Measurements from ENCODE around the gene DDR1. TPM values are rescaled to one million over a fixed set of nuclear protein-coding genes. Genes with fewer than 3 reads are reported as not detected.

Gene DDR1
- total RNA-seq, 2 experiments from 2014 or later: 6.5 to 6.6 TPM

DNA sequence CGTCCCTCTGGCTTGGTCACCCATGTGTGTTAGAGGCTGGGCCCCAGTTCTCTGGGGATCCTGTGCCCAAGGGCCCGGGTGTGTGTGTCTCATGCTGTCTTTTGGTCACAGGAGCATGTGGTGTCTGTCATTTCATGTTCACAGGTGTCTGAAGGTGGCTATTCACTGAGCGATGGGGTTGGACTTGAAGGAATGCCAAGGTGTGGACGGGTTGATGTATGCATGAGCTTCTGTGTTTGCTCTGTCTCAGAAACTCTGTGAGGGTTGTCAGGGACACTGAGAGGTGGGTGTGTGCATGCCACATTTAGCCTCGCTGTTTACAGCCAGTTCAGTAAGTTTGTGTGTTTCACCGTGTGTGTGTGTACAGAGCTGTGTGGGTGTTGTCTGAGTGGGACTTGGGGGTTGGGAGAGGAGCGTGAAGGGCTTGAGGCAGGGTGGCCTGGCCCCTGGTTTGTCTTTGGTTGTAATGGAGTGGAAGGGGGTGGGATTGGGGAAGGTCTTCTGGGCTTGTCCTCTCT is 1.2 kb downstream of the DDR1 start:
- peak in 3 of 14 experiments; percentile 17 to 30 (median 30) for DNase-seq
- intact Hi-C loops (cut with DNase I, micrococcal nuclease): loop anchor here in 1 of 2 experiments (10.0 kb wide), 1 partner anchor 431 kb away; no protein-coding TSS in a partner anchor
- POLR2A ChIA-PET: interaction anchor here (1.1 to 1.4 kb wide), 2 partner anchors 22 to 94 kb away, joined by 4 read pairs; partner anchors contain the start of gene GTF2H4
- H3K9me3 ChIP-seq (ENCODE audit: control insufficient read depth in 1 of 2, insufficient read depth in 1 of 2, low read length in 2 of 2): no peaks in the 10 kb centered on the region
- peak overlapping the region; percentile 62 for H3K4me3 ChIP-seq (ENCODE audit: low read length)
- no peaks in the 10 kb centered on the region for H3K27me3 ChIP-seq (ENCODE audit: control insufficient read depth in 1 of 2, insufficient read depth in 2 of 2, low read length in 2 of 2)
- H3K27me3 Mint-ChIP-seq: no peaks in the 10 kb centered on the region
- H3K36me3 Mint-ChIP-seq (ENCODE audit: low read depth): peaks cover 10% of the 10 kb centered on the region
- H3K36me3 ChIP-seq (ENCODE audit: insufficient read depth, low read length): peaks cover 7% of the 10 kb centered on the region
- peaks cover 35% of the 10 kb centered on the region for H3K4me1 ChIP-seq (ENCODE audit: insufficient read depth, low read length)
- CTCF ChIA-PET: no interaction called here
- H3K4me3 Mint-ChIP-seq: peak overlapping the region; percentile 86
- H3K4me1 Mint-ChIP-seq (ENCODE audit: low read depth): peaks cover 33% of the 10 kb centered on the region
- H3K9me3 Mint-ChIP-seq: no peaks in the 10 kb centered on the region
- no peak overlapping the region for H3K27ac ChIP-seq (ENCODE audit: low read depth in 1 of 2, low read length in 2 of 2)
- peak overlapping the region; percentile 54 for H3K27ac Mint-ChIP-seq
- ATAC-seq (ENCODE audit: poor library complexity): peak; percentile 18
- no peak for TF ChIP-seq CTCF (IDR thresholded peaks at IDR 0.05)

GRCh38 chr6:30885999-30886896 is 1.9 kb downstream of the DDR1 start:
- H3K27me3 Mint-ChIP-seq: no peaks in the 10 kb centered on the region
- TF ChIP-seq CTCF (IDR thresholded peaks at IDR 0.05): no peak
- peak overlapping the region; percentile 86 for H3K4me3 Mint-ChIP-seq
- intact Hi-C loops (cut with DNase I, micrococcal nuclease): loop anchor here in 1 of 2 experiments (2.0 to 10.0 kb wide), 2 partner anchors 21 to 431 kb away; no protein-coding TSS in a partner anchor
- Histone ChIP-seq H3K27me3 (ENCODE audit: control insufficient read depth in 1 of 2, insufficient read depth in 2 of 2, low read length in 2 of 2) (no peaks in the 10 kb centered on the region), H3K4me1 (ENCODE audit: insufficient read depth, low read length) (peaks cover 35% of the 10 kb centered on the region), H3K4me3 (ENCODE audit: low read length) (peak overlapping the region; percentile 62), H3K9me3 (ENCODE audit: control insufficient read depth in 1 of 2, insufficient read depth in 1 of 2, low read length in 2 of 2) (no peaks in the 10 kb centered on the region), H3K27ac (ENCODE audit: low read depth in 1 of 2, low read length in 2 of 2) (no peak overlapping the region), H3K36me3 (ENCODE audit: insufficient read depth, low read length) (peaks cover 7% of the 10 kb centered on the region)
- ChIA-PET CTCF (interaction anchor here (1.3 kb wide), 1 partner anchor 58 kb away, joined by 3 read pairs; no protein-coding TSS in a partner anchor), POLR2A (interaction anchor here (1.1 kb wide), 1 partner anchor 22 kb away, joined by 4 read pairs; the partner anchor contains the start of gene GTF2H4)
- DNase-seq (peak in 8 of 14 experiments; percentile 22 to 69 (median 44)), ATAC-seq (ENCODE audit: poor library complexity) (peak; percentile 74)
- peaks cover 10% of the 10 kb centered on the region for H3K36me3 Mint-ChIP-seq (ENCODE audit: low read depth)
- H3K4me1 Mint-ChIP-seq (ENCODE audit: low read depth): peaks cover 33% of the 10 kb centered on the region
- H3K9me3 Mint-ChIP-seq: no peaks in the 10 kb centered on the region
- peak overlapping the region; percentile 54 for H3K27ac Mint-ChIP-seq

DNA sequence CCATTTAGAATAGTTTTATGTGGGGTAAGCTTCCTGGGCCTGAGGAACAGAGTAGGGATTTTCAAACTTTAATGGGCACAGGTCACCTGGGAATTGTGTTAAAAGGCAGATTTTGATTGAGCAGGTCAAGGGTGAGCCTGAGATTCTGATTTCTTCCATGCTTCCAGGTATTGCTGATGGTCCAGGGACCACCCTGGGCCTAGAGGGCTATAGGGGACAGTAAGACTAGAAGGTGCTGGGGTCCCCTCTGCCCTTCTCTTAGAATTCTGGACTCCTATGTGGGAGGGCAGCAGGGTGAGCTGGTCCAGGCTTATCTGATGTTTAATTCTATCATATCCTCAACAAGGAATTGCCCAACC is 2.6 kb downstream of the DDR1 start:
- Histone ChIP-seq H3K27me3 (ENCODE audit: control insufficient read depth in 1 of 2, insufficient read depth in 2 of 2, low read length in 2 of 2) (no peaks in the 10 kb centered on the region), H3K4me3 (ENCODE audit: low read length) (no peak overlapping the region), H3K4me1 (ENCODE audit: insufficient read depth, low read length) (peaks cover 35% of the 10 kb centered on the region), H3K27ac (ENCODE audit: low read depth in 1 of 2, low read length in 2 of 2) (no peak overlapping the region), H3K9me3 (ENCODE audit: control insufficient read depth in 1 of 2, insufficient read depth in 1 of 2, low read length in 2 of 2) (no peaks in the 10 kb centered on the region), H3K36me3 (ENCODE audit: insufficient read depth, low read length) (peaks cover 7% of the 10 kb centered on the region)
- Mint-ChIP-seq H3K4me1 (ENCODE audit: low read depth) (peaks cover 28% of the 10 kb centered on the region), H3K36me3 (ENCODE audit: low read depth) (peaks cover 10% of the 10 kb centered on the region), H3K27me3 (no peaks in the 10 kb centered on the region), H3K27ac (no peak overlapping the region), H3K9me3 (no peaks in the 10 kb centered on the region), H3K4me3 (peak overlapping the region; percentile 49)
- DNase-seq: no peak
- no peak for TF ChIP-seq CTCF (IDR thresholded peaks at IDR 0.05)
- ATAC-seq (ENCODE audit: poor library complexity): no peak
- intact Hi-C loops (cut with DNase I, micrococcal nuclease): loop anchor here in 1 of 2 experiments (2.0 to 10.0 kb wide), 2 partner anchors 20 to 432 kb away; no protein-coding TSS in a partner anchor
- CTCF ChIA-PET: interaction anchor here (1.3 kb wide), 1 partner anchor 58 kb away, joined by 3 read pairs; no protein-coding TSS in a partner anchor
- POLR2A ChIA-PET: no interaction called here
